Cardiac septum (tissue), 1 donor: ENCODE measurements around the gene OR2AG1. TPM values are rescaled to one million over a fixed set of nuclear protein-coding genes. Genes with fewer than 3 reads are reported as not detected.
"Not testable (repeated sequence)": the region's sequence is repeated elsewhere in the genome, so short reads cannot be mapped to it uniquely, and the experiment has no call there.

ENCODE experiments used
- DNase-seq: peaks from one replicate; pipeline ENCODE4 v3.0.0-alpha.2; 2020; ENCODE audit warnings: low spot score
- intact Hi-C: fragments of 100-400 bp; cut with DNase I; formaldehyde crosslinking; loops from one replicate; pipeline ENCODE4 v1.14.0; 2022
- total RNA-seq: library from RNA; stranded (reverse); fragmentation: NEBNext Ultra II Directional; extraction: Animal tissue kit (Norgen Biotek cat#: 25700); gene quantifications from one replicate; pipeline ENCODE4 v1.2.1, GENCODE V29; 2021
- donor health status: DM: no; HTN: no; CAD: no.

The OR2AG1 gene
- total RNA-seq, 1 donor from 2014 or later: not detected

DNA sequence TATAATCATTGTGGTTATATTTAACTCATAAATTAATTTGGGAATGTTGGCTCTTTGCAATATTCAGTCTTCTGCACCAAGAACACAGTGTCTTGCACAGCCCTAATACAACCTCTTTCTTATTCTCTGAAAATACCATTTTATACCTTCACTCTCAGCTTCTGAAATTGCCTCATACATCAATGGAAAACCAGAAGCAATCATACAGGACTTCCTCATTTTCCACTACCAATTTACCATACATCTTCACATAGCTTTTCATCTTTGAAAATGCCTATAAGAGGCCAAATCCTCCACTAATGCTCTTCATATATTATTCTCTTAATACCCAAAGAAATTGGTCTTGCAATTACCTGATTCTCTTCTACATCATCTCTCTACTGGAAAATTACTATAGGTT lies 4.3 kb upstream of the OR2AG1 start:
- no peak for DNase-seq
- intact Hi-C loops: no loop called here

DNA sequence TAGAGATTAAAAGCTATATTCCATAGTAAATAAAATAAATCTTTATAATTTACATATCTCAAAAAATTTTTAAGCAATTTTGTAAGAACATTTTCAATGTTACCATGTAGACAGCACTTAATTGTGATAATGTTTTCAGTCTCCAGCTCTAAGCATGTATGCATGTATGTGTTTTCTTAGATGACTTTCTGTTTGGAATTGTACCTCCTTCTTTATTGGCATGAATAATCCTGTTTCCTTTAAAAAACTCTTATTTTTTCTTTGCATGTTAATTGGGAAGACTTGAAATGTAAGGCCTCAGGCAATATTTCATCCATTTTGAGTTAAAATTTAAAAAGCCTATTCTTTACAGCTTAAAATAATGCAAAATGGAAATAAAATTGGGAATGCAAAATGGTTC lies 2.0 kb upstream of the OR2AG1 start:
- intact Hi-C loops: no loop called here
- no peak for DNase-seq

DNA sequence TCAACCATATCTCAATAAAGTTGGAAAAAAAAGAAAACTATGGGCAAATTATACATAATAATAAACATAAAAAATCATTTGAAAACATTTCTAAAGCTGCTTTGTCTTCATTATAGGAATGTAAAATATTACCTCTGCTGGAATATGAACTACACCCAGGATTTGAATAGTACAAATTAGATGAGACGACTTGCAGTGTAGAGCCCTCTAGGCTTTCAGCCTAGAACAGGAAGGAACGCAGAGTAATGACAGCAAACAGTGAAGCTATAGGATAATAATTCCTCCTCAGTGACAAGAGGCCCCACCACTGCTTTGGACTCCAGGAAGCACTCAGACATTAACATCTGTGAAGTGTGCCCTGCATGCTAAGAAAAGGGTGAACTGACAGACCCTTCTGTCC lies 7.7 kb downstream of the OR2AG1 start:
- intact Hi-C loops: no loop called here
- no peak for DNase-seq

DNA sequence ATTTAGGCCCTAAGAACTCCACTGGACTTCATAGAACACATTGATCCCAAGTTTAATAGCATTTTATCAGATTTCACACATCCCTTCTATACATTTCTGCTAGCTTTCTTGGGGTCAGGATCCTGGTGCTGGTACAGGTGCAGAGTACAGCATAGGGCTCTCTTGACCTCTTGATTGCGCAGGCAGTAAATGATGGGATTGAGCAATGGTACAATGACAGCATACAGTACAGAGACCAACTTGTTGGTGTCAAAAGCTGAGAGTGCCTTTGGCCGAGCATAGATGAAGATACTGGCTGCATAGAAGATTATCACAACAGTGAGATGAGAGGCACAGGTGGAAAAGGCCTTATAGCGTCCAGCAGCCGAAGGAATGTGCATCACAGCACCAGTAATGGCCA lies 11.8 kb downstream of the OR2AG1 start:
- no peak for DNase-seq

DNA sequence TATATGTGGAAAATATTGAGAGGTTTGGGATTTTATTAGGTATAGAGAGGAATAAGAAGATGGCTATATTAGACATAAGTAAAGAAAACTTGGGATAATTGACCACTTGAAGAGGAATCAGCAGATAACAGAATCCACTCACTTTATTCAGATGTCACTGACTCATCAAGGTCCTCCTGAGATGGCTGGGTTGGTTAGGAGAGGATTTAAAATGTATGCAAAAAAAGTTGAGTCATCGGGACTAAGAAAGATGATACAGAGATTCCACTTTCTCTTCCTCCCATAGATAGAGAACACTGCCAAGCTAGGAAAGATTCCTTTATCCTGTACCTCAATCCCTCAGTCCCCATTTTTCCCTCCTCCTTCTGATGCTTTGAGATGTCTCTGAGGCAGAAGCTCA lies 16.6 kb downstream of the OR2AG1 start, which contains the start of gene OR6A2:
OR6A2 (minus strand) TSS at position 288 of the 400 bp plus-strand sequence. CDS start 3,981 bp downstream, outside the sequence.
- intact Hi-C loops: no loop called here
- DNase-seq: no peak

More for the DNA sequence above, 11.8 kb downstream of the OR2AG1 start:
- intact Hi-C loops: no loop called here

DNA sequence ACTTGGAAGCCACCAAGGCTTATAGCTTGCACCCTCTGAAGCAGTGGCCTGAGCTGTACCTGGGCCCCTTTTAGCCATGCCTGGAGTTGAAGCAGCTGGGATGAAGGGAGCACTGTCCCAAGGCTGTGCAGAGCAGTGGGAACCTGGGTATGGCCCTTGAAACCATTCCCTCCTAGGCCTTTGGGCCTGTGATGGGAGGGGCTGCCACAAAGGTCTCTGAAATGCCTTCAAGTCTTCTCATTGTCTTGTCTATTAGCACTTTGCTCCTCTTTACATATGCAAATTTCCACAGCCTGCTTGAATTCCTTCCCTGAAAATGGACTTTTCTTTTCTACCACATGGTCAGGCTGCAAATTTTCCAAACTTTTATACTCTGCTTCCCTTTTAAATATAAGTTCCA lies 18.3 kb downstream of the OR2AG1 start:
- DNase-seq, intact Hi-C loops: not testable (repeated sequence)

DNA sequence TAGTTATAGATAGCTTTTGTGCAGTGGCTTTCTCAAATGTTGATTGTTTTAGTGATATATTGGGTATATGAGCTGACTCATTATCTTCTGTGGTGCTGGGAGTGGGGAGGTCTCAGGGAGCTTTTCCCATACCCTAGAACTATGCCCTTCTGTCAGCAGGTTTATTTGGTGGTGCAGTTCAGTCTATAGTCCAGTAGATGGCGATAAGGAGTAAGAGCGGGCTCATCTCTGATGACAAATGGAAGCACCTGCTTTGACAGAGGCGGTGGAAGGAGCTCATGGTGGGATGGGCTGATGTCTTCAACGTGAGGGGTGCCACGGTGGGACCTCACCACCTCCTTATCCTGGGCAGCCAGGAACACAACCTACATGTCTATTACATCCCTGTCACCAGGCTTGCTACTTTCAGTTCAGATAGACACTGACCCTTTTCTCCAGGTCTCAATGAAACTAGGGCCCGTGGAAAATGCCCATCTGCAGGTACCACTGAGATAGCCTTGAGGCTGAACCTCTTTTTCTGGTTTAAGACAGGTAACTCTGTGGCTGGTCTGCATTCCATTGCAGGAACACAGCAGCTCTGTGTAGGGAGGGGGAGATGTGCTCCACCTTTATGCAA lies 29.7 kb downstream of the OR2AG1 start:
- DNase-seq: no peak
- intact Hi-C loops: no loop called here

DNA sequence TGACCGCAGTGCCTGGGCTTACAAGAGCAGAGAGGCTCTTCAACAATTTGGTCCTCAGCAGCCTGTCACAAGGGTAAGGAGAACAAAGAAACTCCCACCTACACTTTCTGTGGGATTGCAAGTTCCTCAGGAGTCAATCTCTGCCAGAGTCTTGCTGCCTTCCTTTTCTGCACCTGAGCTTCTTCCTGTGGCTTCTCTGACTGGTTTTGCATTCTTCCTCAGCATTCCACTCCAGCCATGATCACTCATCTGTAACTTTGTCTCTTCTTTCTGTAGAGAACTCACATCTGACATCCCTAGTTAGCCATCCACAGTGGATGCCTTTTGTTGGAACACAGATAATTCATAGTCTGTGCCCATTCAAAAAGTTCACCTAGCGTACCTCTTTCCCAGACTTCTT lies 30.8 kb downstream of the OR2AG1 start:
- DNase-seq: no peak
- intact Hi-C loops: no loop called here

DNA sequence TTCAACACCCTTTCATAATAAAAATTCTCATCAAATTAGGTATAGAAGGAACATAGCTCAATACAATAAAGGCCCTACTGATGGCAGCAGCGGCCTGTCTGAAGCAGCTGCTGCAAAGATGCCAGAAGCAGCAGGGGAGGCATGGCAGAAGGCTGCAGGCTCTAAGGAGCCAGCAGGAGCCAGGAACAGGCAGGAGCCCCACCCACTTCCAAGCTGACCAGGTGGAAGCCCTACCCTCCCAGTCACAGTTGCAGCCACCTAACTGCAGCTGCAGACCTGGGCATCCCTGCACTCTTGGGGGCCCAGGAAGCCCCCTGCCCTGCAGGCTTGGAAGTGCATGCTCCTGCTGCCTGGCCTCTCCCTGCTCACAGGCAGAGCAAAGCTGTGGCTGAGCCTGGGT lies 34.9 kb downstream of the OR2AG1 start:
- intact Hi-C loops: no loop called here
- no peak for DNase-seq

DNA sequence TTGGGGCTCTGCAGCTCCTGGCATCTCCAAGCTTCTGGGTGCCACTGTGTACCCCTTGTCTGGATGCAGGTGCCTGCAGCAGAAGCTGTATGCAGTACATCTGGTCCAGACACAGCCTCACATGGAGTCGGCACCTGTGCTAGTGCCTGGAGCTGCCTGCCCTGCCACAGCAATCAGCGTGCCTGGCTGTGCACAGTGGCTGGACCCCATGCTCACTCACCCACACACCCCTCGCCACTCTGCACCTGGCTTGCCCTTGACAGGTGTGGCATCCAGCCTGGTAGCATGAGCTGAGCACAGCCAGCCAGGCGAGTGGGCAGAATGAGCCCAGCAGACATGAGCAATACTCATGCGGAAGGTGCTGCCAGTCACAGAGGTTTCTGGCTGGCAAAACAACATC lies 36.1 kb downstream of the OR2AG1 start:
- DNase-seq: no peak
- intact Hi-C loops: no loop called here

DNA sequence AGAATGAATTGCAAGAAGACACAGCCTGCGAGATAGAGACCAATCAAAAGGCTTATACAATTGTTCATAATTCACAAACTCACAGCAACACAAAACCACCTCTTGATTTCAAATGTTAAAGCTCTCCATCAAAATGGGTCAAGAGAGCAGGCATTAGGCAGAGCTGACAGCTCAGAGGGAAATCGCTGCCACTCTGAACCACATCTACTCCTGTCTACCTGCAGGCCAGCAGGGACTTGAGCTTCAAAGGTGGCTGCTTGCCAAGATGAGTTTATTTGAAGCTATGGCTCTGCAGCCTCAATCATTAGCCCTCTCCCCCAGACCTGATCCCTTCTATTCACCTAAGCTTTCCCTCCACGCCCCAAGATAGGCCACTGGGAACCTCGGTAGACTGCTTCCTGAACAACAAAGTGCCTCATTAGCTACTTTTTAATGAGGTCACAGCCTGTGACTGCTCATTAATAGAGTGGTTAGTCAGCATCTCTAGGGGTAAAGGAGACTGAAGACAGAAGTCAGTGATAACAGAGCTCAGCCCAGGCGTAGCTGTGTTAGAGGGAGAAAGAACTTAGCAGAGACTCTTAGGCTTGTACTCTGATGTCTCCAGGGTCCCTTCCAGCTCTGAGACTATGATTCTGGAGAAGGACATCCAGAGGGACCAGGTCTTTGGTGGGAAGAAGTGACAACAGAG lies 41.5 kb downstream of the OR2AG1 start:
- no peak for DNase-seq
- intact Hi-C loops: no loop called here

DNA sequence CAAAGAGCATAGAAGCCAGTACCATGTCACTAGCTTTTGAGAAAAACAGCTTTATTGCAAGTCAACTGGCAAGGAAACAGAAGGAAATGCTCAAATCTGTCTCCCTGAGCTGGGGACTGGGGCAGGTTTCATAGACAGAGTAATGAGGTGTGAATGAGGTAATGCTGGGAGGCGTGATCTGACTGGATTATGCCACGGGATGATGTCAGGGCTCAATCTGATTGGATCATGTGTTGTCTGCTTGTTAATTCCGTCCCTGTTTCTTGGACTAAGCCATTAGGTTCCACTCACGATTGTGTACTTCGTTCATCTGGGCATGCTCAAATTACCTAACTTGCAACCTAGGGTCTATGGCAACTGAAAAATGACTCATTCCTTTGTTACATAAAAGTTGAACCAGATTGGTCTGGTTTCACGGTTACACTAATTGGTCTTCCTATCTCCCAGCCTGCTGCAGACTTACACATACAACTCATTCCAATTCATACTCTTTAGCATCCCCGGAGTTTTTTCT lies 42.5 kb downstream of the OR2AG1 start:
- intact Hi-C loops: no loop called here
- no peak for DNase-seq

DNA sequence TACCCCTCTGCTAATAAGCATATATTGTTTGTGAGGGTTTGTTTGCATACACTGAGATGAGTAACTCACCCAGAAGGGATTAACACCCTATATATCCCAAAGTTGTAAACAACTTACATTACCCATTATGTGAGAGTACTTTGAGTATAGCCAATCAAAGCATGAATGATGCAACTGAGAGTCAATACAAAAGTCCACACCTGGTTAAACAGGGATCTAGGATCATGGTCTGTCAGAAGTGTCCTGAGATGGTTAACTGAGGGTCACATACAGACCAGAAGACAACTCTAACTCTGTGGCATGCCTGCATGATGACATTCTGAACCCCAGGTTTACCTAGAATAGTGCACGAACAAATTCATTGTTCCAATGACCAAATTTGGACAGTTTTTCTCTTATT lies 45.3 kb downstream of the OR2AG1 start:
- no peak for DNase-seq

DNA sequence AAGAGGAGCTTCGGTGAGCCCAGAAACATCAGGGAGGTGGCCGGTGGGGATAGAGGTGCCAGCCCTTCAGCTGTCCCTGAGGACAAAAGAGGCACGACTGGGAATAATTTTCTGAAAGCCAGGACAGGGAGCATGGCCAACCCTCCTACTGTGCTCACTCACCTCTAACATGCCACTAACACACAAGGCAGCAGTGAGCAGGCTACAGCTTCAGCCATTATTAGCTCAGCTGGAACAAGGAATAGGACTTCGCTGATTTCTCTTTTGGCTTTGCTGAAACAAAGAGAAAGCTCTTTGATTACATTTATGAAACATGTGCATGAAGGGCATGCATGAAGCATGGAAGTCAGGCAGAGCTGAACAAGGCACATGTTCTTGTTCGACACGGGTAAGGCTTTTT lies 50.5 kb downstream of the OR2AG1 start:
- DNase-seq: no peak
- intact Hi-C loops: no loop called here

More for the DNA sequence above, 45.3 kb downstream of the OR2AG1 start:
- intact Hi-C loops: no loop called here

DNA sequence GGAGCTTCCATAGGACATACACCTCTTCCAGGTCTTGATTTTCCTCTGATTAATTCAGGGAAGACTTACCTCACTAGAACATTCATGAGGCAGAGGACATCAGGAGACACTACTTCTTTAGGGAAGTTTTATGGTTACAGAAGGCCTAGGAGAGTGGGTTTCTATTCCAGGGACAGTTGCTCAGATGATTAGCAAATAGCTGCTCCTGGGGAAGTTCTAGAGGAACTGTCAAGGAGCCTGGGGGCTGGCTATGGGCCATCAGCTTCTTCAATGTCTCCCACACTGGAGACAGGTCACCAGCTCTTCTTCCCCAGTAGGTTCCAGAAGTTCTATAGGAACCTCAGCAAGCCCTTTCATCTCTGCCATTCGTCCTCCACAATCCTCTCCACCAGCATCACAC lies 51.2 kb downstream of the OR2AG1 start:
- DNase-seq: no peak
- intact Hi-C loops: no loop called here

Other genes starting within 250 kb of the OR2AG1 start
- 21.3 TPM for gene RRP8, start 179.4 kb upstream of the OR2AG1 start, total RNA-seq
- 229 TPM for gene ILK, start 179.2 kb upstream of the OR2AG1 start, total RNA-seq
- 126 TPM for gene TAF10, start 170.8 kb upstream of the OR2AG1 start, total RNA-seq
- 72.0 TPM for gene TPP1, start 163.6 kb upstream of the OR2AG1 start, total RNA-seq
- 9.2 TPM for gene DCHS1, start 127.2 kb upstream of the OR2AG1 start, total RNA-seq
- gene MRPL17, start 99.7 kb upstream of the OR2AG1 start, total RNA-seq: 39.5 TPM
- not detected for gene OR2AG2, start 11.0 kb upstream of the OR2AG1 start, total RNA-seq
- gene OR6A2, start 16.7 kb downstream of the OR2AG1 start, total RNA-seq: not detected
- not detected for gene OR10A5, start 62.7 kb downstream of the OR2AG1 start, total RNA-seq
- gene OR10A2, start 80.0 kb downstream of the OR2AG1 start, total RNA-seq: not detected
- not detected for gene OR10A4, start 93.6 kb downstream of the OR2AG1 start, total RNA-seq
- not detected for gene OR2D2, start 109.5 kb downstream of the OR2AG1 start, total RNA-seq
- gene OR2D3, start 138.0 kb downstream of the OR2AG1 start, total RNA-seq: not detected
- gene ZNF215, start 143.4 kb downstream of the OR2AG1 start, total RNA-seq: 0.24 TPM
- 0.67 TPM for gene ZNF214, start 237.3 kb downstream of the OR2AG1 start, total RNA-seq
- gene NLRP14, start 237.5 kb downstream of the OR2AG1 start, total RNA-seq: not detected